CD4-positive, alpha-beta T cell treated with Interleukin-4 for 4 hours (primary cell): ENCODE data around the gene TMEM178B.
"Not testable (repeated sequence)": the region's sequence is repeated elsewhere in the genome, so short reads cannot be mapped to it uniquely, and the experiment has no call there.

Experiments
- DNase-seq: peaks from one replicate; pipeline ENCODE4 v3.0.0-alpha.2; 2020

The TMEM178B gene

GRCh38 chr7:141397236-141398163 is 323.6 kb downstream of the TMEM178B start:
- no peak for DNase-seq

GRCh38 chr7:141400356-141400755 is 326.5 kb downstream of the TMEM178B start:
- DNase-seq: no peak

GRCh38 chr7:141402277-141402996 is 328.6 kb downstream of the TMEM178B start:
- DNase-seq: no peak

GRCh38 chr7:141403846-141404245 is 330.0 kb downstream of the TMEM178B start:
- DNase-seq: not testable (repeated sequence)

GRCh38 chr7:141406347-141406746 is 332.5 kb downstream of the TMEM178B start:
- DNase-seq: no peak

GRCh38 chr7:141407893-141408292 is 334.0 kb downstream of the TMEM178B start:
- no peak for DNase-seq

GRCh38 chr7:141408440-141408839 is 334.6 kb downstream of the TMEM178B start:
- DNase-seq: no peak

- no peak for DNase-seq
Measured at GRCh38 chr7:141409219-141409618, 335.4 kb downstream of the TMEM178B start.

- no peak for DNase-seq
Measured at GRCh38 chr7:141409801-141410329, 336.0 kb downstream of the TMEM178B start.

GRCh38 chr7:141410353-141411000 is 336.6 kb downstream of the TMEM178B start:
- DNase-seq: no peak

- no peak for DNase-seq
Measured at GRCh38 chr7:141411133-141411532, 337.3 kb downstream of the TMEM178B start.

GRCh38 chr7:141415999-141416398 is 342.1 kb downstream of the TMEM178B start:
- DNase-seq: no peak

GRCh38 chr7:141416650-141417270 is 342.9 kb downstream of the TMEM178B start:
- no peak for DNase-seq

GRCh38 chr7:141417506-141417905 is 343.6 kb downstream of the TMEM178B start:
- DNase-seq: no peak

- DNase-seq: no peak
Measured at GRCh38 chr7:141418066-141418465, 344.2 kb downstream of the TMEM178B start.

GRCh38 chr7:141421306-141421705 is 347.4 kb downstream of the TMEM178B start:
- DNase-seq: no peak

GRCh38 chr7:141427134-141427533 is 353.3 kb downstream of the TMEM178B start:
- DNase-seq: no peak

- DNase-seq: no peak
Measured at GRCh38 chr7:141430455-141431139, 356.7 kb downstream of the TMEM178B start.

- no peak for DNase-seq
Measured at GRCh38 chr7:141431140-141431479, 357.2 kb downstream of the TMEM178B start.

- no peak for DNase-seq
Measured at GRCh38 chr7:141431711-141432110, 357.8 kb downstream of the TMEM178B start.

- no peak for DNase-seq
Measured at GRCh38 chr7:141433698-141434097, 359.8 kb downstream of the TMEM178B start.

- no peak for DNase-seq
Measured at GRCh38 chr7:141436139-141436538, 362.3 kb downstream of the TMEM178B start.
